HEK293T (cell line): ENCODE data around the gene TMEM229A.
"Not testable (repeated sequence)": the region's sequence is repeated elsewhere in the genome, so short reads cannot be mapped to it uniquely, and the experiment has no call there.

Experiments used
- CTCF ChIA-PET: fragments of 350-600 bp; formaldehyde crosslinking; extraction: SDS; loops from one replicate; lab custom pipeline; 2021; ENCODE audit warnings: antibody characterized with exemption, inconsistent platforms; lab: Yijun Ruan, JAX
- POLR2A ChIA-PET: fragments of 350-600 bp; formaldehyde crosslinking; extraction: SDS; loops from one replicate; lab custom pipeline; 2020; ENCODE audit warnings: antibody characterized with exemption, inconsistent platforms; lab: Yijun Ruan, JAX
- DNase-seq: peaks from one replicate; pipeline ENCODE4 v3.0.0; 2012; ENCODE audit warnings: mixed read lengths; ENCODE audit errors: extremely low spot score
- ARNT ChIP-seq: fragments of 450-650 bp; IDR thresholded peaks from 2 replicates; pipeline ENCODE4 v1.6.1; 2017; ENCODE audit warnings: mild to moderate bottlenecking
- BHLHE40 ChIP-seq: fragments of 450-650 bp; IDR thresholded peaks from 2 replicates; pipeline ENCODE4 v1.6.1; 2016; ENCODE audit warnings: mild to moderate bottlenecking, moderate library complexity, borderline replicate concordance
- CTBP1 ChIP-seq: fragments of 450-650 bp; IDR thresholded peaks from 2 replicates; pipeline ENCODE4 v1.6.1; 2016; ENCODE audit warnings: borderline replicate concordance
- ELF4 ChIP-seq: fragments of 450-650 bp; IDR thresholded peaks from 2 replicates; pipeline ENCODE4 v1.6.1; 2017; ENCODE audit warnings: antibody characterized with exemption
- FOXA1 ChIP-seq: fragments of 450-650 bp; IDR thresholded peaks from 2 replicates; pipeline ENCODE4 v1.6.1; 2016; ENCODE audit warnings: mild to moderate bottlenecking
- FOXK2 ChIP-seq: fragments of 450-650 bp; IDR thresholded peaks from 2 replicates; pipeline ENCODE4 v1.6.1; 2016; ENCODE audit warnings: mild to moderate bottlenecking
- FOXM1 ChIP-seq: fragments of 450-650 bp; IDR thresholded peaks from 2 replicates; pipeline ENCODE4 v1.6.1; 2017; ENCODE audit warnings: mild to moderate bottlenecking, borderline replicate concordance
- HDGF ChIP-seq: fragments of 450-650 bp; IDR thresholded peaks from 2 replicates; pipeline ENCODE4 v1.6.1; 2017; ENCODE audit warnings: antibody characterized with exemption, borderline replicate concordance
- L3MBTL2 ChIP-seq: fragments of 450-650 bp; conservative IDR thresholded peaks from 2 replicates; pipeline ENCODE4 v1.6.1; 2016; ENCODE audit warnings: mild to moderate bottlenecking
- LEF1 ChIP-seq: fragments of 450-650 bp; IDR thresholded peaks from 2 replicates; pipeline ENCODE4 v1.6.1; 2017; ENCODE audit warnings: mild to moderate bottlenecking, borderline replicate concordance
- NFRKB ChIP-seq: fragments of 450-650 bp; IDR thresholded peaks from 2 replicates; pipeline ENCODE4 v1.6.1; 2016; ENCODE audit warnings: mild to moderate bottlenecking, moderate library complexity
- SP1 ChIP-seq: fragments of 450-650 bp; IDR thresholded peaks from 2 replicates; pipeline ENCODE4 v1.6.1; 2017
- SUZ12 ChIP-seq: fragments of 450-650 bp; IDR thresholded peaks from 2 replicates; pipeline ENCODE4 v1.6.1; 2016; ENCODE audit warnings: mild to moderate bottlenecking
- TARDBP ChIP-seq: fragments of 450-650 bp; IDR thresholded peaks from 2 replicates; pipeline ENCODE4 v1.6.1; 2016
- ZNF384 ChIP-seq: fragments of 450-650 bp; IDR thresholded peaks from 2 replicates; pipeline ENCODE4 v1.6.1; 2016
- TF ChIP-seq, protein P1 (sequence below): fragments of 450-650 bp; IDR thresholded peaks from 2 replicates; pipeline ENCODE4 v1.6.1; 2016

Gene TMEM229A

GRCh38 chr7:124030964-124031363 is 1.9 kb downstream of the TMEM229A start:
- ChIA-PET CTCF (interaction anchor here (0.7 kb wide), 2 partner anchors 164 to 822 kb away, joined by 3 to 5 read pairs; no protein-coding TSS in a partner anchor), POLR2A (no interaction called here)
- TF ChIP-seq HDGF, result no peak
- TF ChIP-seq CTBP1, result no peak
- no peak for TF ChIP-seq SUZ12
- TF ChIP-seq ARNT, result no peak
- no peak for TF ChIP-seq TARDBP
- no peak for TF ChIP-seq FOXK2
- no peak for TF ChIP-seq L3MBTL2
- TF ChIP-seq LEF1, result no peak
- TF ChIP-seq BHLHE40, result no peak
- TF ChIP-seq SP1, result no peak
- TF ChIP-seq FOXM1, result no peak
- no peak for TF ChIP-seq FOXA1
- no peak for TF ChIP-seq ELF4
- DNase-seq, result no peak

DNA sequence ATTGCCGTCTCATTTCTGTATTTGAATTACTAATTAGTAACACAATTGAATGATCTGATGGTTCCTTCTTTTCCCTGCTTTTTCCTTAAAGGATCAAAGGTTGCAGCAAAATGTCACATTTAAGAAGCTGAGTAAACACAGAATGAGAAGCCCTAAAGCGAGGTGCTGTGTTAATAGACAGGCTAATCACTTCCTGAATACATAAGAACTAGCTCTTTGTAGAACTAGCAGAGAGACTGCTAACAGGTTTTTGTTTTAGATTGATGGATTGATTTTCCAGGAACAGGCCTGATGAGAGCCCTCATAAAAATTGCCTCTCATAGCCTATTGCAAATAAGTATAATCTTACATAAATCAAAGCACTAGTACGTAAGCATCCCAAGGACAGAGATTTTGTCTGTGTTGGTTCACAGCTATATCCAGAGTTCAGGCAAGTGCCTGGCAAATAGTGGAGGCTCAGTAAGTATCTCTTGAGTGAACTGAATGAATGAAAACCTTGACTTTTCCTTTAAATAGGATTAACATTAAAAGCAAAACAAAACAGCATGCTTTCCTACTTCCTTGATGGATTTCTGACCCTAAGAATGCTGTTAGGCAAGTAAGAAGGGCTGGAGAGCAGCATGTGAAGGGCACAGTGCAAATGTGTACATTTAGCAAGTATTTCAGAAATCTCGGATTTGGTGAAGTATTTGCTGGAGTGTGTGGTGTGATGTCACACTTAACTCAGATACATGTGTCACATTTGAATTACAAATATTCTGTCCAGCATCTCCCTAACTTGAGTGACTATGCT is 3.3 kb downstream of the TMEM229A start:
- no peak for DNase-seq
- ChIA-PET CTCF (interaction anchor here (0.7 kb wide), 1 partner anchor 21 kb away, joined by 3 read pairs; no protein-coding TSS in a partner anchor), POLR2A (no interaction called here)
- TF ChIP-seq CTBP1, result no peak
- TF ChIP-seq ARNT, result no peak
- TF ChIP-seq, protein P1, sequence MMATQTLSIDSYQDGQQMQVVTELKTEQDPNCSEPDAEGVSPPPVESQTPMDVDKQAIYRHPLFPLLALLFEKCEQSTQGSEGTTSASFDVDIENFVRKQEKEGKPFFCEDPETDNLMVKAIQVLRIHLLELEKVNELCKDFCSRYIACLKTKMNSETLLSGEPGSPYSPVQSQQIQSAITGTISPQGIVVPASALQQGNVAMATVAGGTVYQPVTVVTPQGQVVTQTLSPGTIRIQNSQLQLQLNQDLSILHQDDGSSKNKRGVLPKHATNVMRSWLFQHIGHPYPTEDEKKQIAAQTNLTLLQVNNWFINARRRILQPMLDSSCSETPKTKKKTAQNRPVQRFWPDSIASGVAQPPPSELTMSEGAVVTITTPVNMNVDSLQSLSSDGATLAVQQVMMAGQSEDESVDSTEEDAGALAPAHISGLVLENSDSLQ, result no peak
- TF ChIP-seq FOXM1, result no peak
- no peak for TF ChIP-seq HDGF
- no peak for TF ChIP-seq L3MBTL2
- no peak for TF ChIP-seq BHLHE40
- no peak for TF ChIP-seq SP1
- no peak for TF ChIP-seq LEF1
- TF ChIP-seq SUZ12, result no peak
- TF ChIP-seq ELF4, result no peak
- TF ChIP-seq FOXK2, result no peak
- no peak for TF ChIP-seq TARDBP
- TF ChIP-seq FOXA1, result no peak
- TF ChIP-seq NFRKB, result no peak
- TF ChIP-seq ZNF384, result no peak

DNA sequence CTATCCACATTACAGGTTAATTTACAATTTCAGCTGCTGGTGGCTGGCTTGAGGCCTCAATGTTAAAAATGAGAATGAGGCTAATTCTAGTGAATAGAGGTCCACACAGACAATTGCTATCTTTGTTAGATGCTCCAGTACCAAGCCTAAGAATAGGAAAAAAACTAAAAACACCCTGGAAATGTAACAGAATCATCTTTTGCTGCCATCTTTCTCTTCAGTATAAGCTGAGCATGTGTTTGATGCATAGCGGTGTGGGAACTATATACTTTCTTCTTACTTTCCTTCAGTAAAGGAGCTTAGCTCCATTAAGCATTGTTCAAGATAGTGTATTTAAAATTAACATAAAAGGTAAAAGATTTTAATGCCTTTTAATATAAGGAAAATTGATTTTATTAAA is 5.6 kb downstream of the TMEM229A start:
- TF ChIP-seq BHLHE40 (no peak), FOXA1 (no peak), SUZ12 (no peak), FOXK2 (no peak), NFRKB (no peak), TARDBP (no peak), LEF1 (no peak), ARNT (no peak), CTBP1 (no peak), ZNF384 (no peak), FOXM1 (no peak), SP1 (no peak), L3MBTL2 (no peak), ELF4 (no peak)
- TF ChIP-seq, protein P1, result no peak
- CTCF ChIA-PET, result no interaction called here
- POLR2A ChIA-PET, result no interaction called here
- DNase-seq, result no peak

DNA sequence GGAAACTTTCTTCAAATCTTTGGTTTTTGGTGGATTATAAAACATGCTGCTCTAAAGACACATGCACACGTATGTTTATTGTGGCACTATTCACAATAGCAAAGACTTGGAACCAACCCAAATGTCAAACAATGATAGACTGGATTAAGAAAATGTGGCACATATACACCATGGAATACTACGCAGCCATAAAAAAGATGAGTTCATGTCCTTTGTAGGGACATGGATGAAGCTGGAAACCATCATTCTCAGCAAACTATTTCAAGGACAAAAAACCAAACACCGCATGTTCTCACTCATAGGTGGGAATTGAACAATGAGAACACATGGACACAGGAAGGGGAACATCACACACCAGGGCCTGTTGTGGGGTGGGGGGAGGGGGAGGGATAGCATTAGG is 8.5 kb downstream of the TMEM229A start:
- POLR2A ChIA-PET, CTCF ChIA-PET, DNase-seq: not testable (repeated sequence)

DNA sequence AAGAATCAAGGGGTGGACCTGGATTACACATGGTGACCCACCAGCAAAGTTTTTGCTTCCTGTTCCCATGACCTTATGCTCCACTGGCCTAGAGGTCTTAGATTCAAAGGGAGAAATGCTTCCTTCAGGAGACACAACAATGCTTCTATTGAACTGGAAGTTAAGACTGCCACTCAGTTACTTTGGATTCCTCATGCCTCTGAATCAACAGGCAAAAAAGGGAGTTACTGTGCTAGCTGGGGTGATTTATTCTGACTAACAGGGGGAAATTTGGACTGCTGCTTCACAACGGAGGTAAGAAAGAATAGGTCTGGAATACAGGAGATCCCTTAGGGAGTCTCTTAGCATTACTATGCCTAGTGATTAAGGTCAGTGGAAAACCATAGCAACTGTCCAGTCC is 10.3 kb downstream of the TMEM229A start:
- DNase-seq, result no peak
- no peak for TF ChIP-seq SUZ12
- TF ChIP-seq FOXK2, result no peak
- no peak for TF ChIP-seq L3MBTL2
- TF ChIP-seq TARDBP, result no peak
- no peak for TF ChIP-seq FOXA1
- ChIA-PET POLR2A (no interaction called here), CTCF (no interaction called here)

GRCh38 chr7:124020060-124020459 is 12.8 kb downstream of the TMEM229A start:
- POLR2A ChIA-PET, result no interaction called here
- TF ChIP-seq FOXM1 (no peak), NFRKB (no peak), LEF1 (no peak), BHLHE40 (no peak), ARNT (no peak), FOXK2 (no peak), CTBP1 (no peak), HDGF (no peak)
- CTCF ChIA-PET, result no interaction called here
- DNase-seq, result no peak

- no peak for DNase-seq
- CTCF ChIA-PET, result no interaction called here
- POLR2A ChIA-PET, result no interaction called here
- TF ChIP-seq NFRKB, result no peak
- no peak for TF ChIP-seq BHLHE40
- no peak for TF ChIP-seq HDGF
- no peak for TF ChIP-seq LEF1
- TF ChIP-seq, protein P1, result no peak
- TF ChIP-seq L3MBTL2, result no peak
- no peak for TF ChIP-seq FOXM1
- TF ChIP-seq SP1, result no peak
- TF ChIP-seq ELF4, result no peak
- no peak for TF ChIP-seq CTBP1
- TF ChIP-seq SUZ12, result no peak
- no peak for TF ChIP-seq ZNF384
- no peak for TF ChIP-seq FOXK2
- no peak for TF ChIP-seq TARDBP
- TF ChIP-seq ARNT, result no peak
Observed at GRCh38 chr7:124013306-124013705, 19.6 kb downstream of the TMEM229A start.
